ENCODE measurements around the gene ACTA2. TPM values are rescaled to one million over a fixed set of nuclear protein-coding genes. Genes with fewer than 3 reads are reported as not detected.

The ACTA2 gene
- total and polyA plus RNA-seq, 4 donors = 13.2 to 182 (median 73.6) TPM

DNA sequence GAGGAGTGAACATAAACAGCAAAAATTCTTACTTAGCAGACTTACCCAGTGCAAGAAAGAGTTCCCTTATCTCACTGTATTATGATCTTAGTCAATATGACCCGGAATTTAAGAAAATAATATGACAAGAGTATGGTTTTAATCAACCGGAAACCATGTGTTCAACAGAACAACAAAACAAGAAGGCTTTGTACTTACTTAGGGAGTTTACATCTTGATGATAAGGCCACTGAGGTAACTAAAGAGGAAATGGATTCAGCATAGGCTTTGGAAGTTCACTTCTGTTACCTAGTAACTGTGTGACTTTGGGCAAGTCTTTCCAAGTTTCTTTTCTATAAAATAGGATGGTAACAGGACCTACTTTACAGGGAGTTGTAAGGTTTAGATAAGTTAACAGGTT, 30.6 kb upstream of the ACTA2 start:
- TF ChIP-seq GABPA (IDR thresholded peaks at IDR 0.05 in 1 of 2, conservative IDR thresholded peaks at IDR 0.05 in 1 of 2) = no peak
- TF ChIP-seq ATF3 (IDR thresholded peaks at IDR 0.05) = no peak
- TF ChIP-seq FOXA1 (IDR thresholded peaks at IDR 0.05) = no peak
- H3K4me1 ChIP-seq (ENCODE audit: control insufficient read depth in 4 of 4, insufficient read depth in 4 of 4, low read length in 3 of 4) = peaks cover 4 to 49% (median 40%) of the 10 kb centered on the region in 4 donors
- 70% methylated on average over 2 of the region's 2 CpGs for WGBS
- H3K9ac ChIP-seq (ENCODE audit: low read depth in 1 of 2, low read length in 2 of 2) = no peak overlapping the region
- no peak for DNase-seq (ENCODE audit: low spot score)
- H3K4me3 ChIP-seq (ENCODE audit: low read depth in 1 of 3, low read length in 3 of 3) = no peak overlapping the region
- no peaks in the 10 kb centered on the region for H3K27me3 ChIP-seq (ENCODE audit: control insufficient read depth in 4 of 4, insufficient read depth in 4 of 4, low read length in 3 of 4)
- H3K36me3 ChIP-seq (ENCODE audit: control insufficient read depth in 4 of 4, insufficient read depth in 3 of 4, low read depth in 1 of 4, low read length in 3 of 4) = no peaks in the 10 kb centered on the region
- no peaks in the 10 kb centered on the region for H3K9me3 ChIP-seq (ENCODE audit: control insufficient read depth in 4 of 4, low read length in 3 of 4)
- H3K27ac ChIP-seq (ENCODE audit: low read depth in 1 of 2, low read length in 2 of 2) = no peak overlapping the region

GRCh38 chr10:88982366-88982765, 29.8 kb upstream of the ACTA2 start:
- Histone ChIP-seq H3K27ac (ENCODE audit: low read depth in 1 of 2, low read length in 2 of 2) (no peak overlapping the region), H3K4me1 (ENCODE audit: control insufficient read depth in 4 of 4, insufficient read depth in 4 of 4, low read length in 3 of 4) (peaks cover 2 to 41% (median 31%) of the 10 kb centered on the region in 4 donors), H3K36me3 (ENCODE audit: control insufficient read depth in 4 of 4, insufficient read depth in 3 of 4, low read depth in 1 of 4, low read length in 3 of 4) (no peaks in the 10 kb centered on the region), H3K4me3 (ENCODE audit: low read depth in 1 of 3, low read length in 3 of 3) (no peak overlapping the region), H3K27me3 (ENCODE audit: control insufficient read depth in 4 of 4, insufficient read depth in 4 of 4, low read length in 3 of 4) (no peaks in the 10 kb centered on the region), H3K9ac (ENCODE audit: low read depth in 1 of 2, low read length in 2 of 2) (no peak overlapping the region), H3K9me3 (ENCODE audit: control insufficient read depth in 4 of 4, low read length in 3 of 4) (no peaks in the 10 kb centered on the region)
- no peak for DNase-seq (ENCODE audit: low spot score)
- TF ChIP-seq EGR1 (IDR thresholded peaks at IDR 0.05; ENCODE audit: low read depth in 2 of 2) (no peak), HNF4A (conservative IDR thresholded peaks at IDR 0.05) (no peak), ATF3 (IDR thresholded peaks at IDR 0.05) (no peak), NR2F2 (IDR thresholded peaks at IDR 0.05) (no peak), MAX (IDR thresholded peaks at IDR 0.05) (no peak), HNF4G (IDR thresholded peaks at IDR 0.05) (no peak), FOXA2 (IDR thresholded peaks at IDR 0.05) (no peak), FOXA1 (IDR thresholded peaks at IDR 0.05) (no peak), RXRA (IDR thresholded peaks at IDR 0.05) (no peak), REST (IDR thresholded peaks at IDR 0.05) (no peak), JUND (IDR thresholded peaks at IDR 0.05) (no peak), SP1 (IDR thresholded peaks at IDR 0.05) (no peak), RAD21 (IDR thresholded peaks at IDR 0.05) (no peak)
- TF ChIP-seq, protein P1, sequence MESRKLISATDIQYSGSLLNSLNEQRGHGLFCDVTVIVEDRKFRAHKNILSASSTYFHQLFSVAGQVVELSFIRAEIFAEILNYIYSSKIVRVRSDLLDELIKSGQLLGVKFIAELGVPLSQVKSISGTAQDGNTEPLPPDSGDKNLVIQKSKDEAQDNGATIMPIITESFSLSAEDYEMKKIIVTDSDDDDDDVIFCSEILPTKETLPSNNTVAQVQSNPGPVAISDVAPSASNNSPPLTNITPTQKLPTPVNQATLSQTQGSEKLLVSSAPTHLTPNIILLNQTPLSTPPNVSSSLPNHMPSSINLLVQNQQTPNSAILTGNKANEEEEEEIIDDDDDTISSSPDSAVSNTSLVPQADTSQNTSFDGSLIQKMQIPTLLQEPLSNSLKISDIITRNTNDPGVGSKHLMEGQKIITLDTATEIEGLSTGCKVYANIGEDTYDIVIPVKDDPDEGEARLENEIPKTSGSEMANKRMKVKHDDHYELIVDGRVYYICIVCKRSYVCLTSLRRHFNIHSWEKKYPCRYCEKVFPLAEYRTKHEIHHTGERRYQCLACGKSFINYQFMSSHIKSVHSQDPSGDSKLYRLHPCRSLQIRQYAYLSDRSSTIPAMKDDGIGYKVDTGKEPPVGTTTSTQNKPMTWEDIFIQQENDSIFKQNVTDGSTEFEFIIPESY (IDR thresholded peaks at IDR 0.05) = no peak
- WGBS = 82% methylated on average over 2 of the region's 2 CpGs
